GM23248 (cell line): ENCODE data around the gene ZNF564. TPM values are rescaled to one million over a fixed set of nuclear protein-coding genes. Genes with fewer than 3 reads are reported as not detected.

Source experiments
- DNase-seq: peaks from one replicate; pipeline ENCODE4 v3.0.0-alpha.2; 2015
- H2AFZ ChIP-seq: fragments of 200-600 bp; sonication (generic); 2 replicates; pipeline ENCODE4 v1.6.1; 2016; ENCODE audit warnings: antibody characterized with exemption
- H3F3A ChIP-seq: fragments of 200-600 bp; sonication (generic); 2 replicates; pipeline ENCODE4 v1.6.1; 2016; ENCODE audit warnings: mild to moderate bottlenecking, antibody characterized with exemption, mixed run types; ENCODE audit not compliant: insufficient read depth
- H3K27ac ChIP-seq: fragments of 200-600 bp; sonication (generic); 2 replicates; pipeline ENCODE4 v1.5.1; 2016; ENCODE audit warnings: mild to moderate bottlenecking
- H3K27me3 ChIP-seq: fragments of 200-600 bp; sonication (generic); replicated peaks from 2 replicates; pipeline ENCODE4 v1.6.1; 2016; ENCODE audit warnings: mild to moderate bottlenecking; ENCODE audit not compliant: insufficient read depth
- H3K36me3 ChIP-seq: fragments of 200-600 bp; sonication (generic); 2 replicates; pipeline ENCODE4 v1.6.1; 2016; ENCODE audit warnings: low read depth, mild to moderate bottlenecking
- H3K4me1 ChIP-seq: fragments of 200-600 bp; sonication (generic); 2 replicates; pipeline ENCODE4 v1.6.1; 2016; ENCODE audit warnings: mild to moderate bottlenecking; ENCODE audit not compliant: insufficient read depth
- H3K4me2 ChIP-seq: fragments of 200-600 bp; sonication (generic); one replicate; pipeline ENCODE4 v1.6.1; 2016; ENCODE audit warnings: mild to moderate bottlenecking; ENCODE audit not compliant: unreplicated experiment
- H3K4me3 ChIP-seq: fragments of 200-600 bp; sonication (generic); 2 replicates; pipeline ENCODE4 v1.5.1; 2016; ENCODE audit warnings: mild to moderate bottlenecking
- H3K79me2 ChIP-seq: fragments of 200-600 bp; sonication (generic); 2 replicates; pipeline ENCODE4 v1.6.1; 2016; ENCODE audit warnings: mild to moderate bottlenecking; ENCODE audit not compliant: insufficient read depth
- H3K9ac ChIP-seq: fragments of 200-600 bp; sonication (generic); 2 replicates; pipeline ENCODE4 v1.6.1; 2016; ENCODE audit warnings: mild to moderate bottlenecking
- H3K9me2 ChIP-seq: fragments of 200-600 bp; sonication (generic); 2 replicates; pipeline ENCODE4 v1.6.1; 2016; ENCODE audit warnings: mixed run types, mild to moderate bottlenecking, moderate library complexity; ENCODE audit not compliant: insufficient read depth
- H3K9me3 ChIP-seq: fragments of 200-600 bp; sonication (generic); one replicate; pipeline ENCODE4 v1.6.1; 2017; ENCODE audit warnings: low read depth
- H4K20me1 ChIP-seq: fragments of 200-600 bp; sonication (generic); 2 replicates; pipeline ENCODE4 v1.6.0; 2016; ENCODE audit not compliant: insufficient read depth
- EZH2 ChIP-seq: fragments of 200-600 bp; sonication (generic); IDR thresholded peaks from 2 replicates; pipeline ENCODE4 v1.6.1; 2018; ENCODE audit warnings: antibody characterized with exemption, mild to moderate bottlenecking; ENCODE audit not compliant: insufficient read depth, poor library complexity, severe bottlenecking
- EZH2phosphoT487 ChIP-seq: fragments of 200-600 bp; sonication (generic); IDR thresholded peaks from 2 replicates; pipeline ENCODE4 v1.6.1; 2018; ENCODE audit warnings: antibody characterized with exemption, moderate library complexity, mild to moderate bottlenecking, low read depth; ENCODE audit not compliant: insufficient read depth
- WGBS, 2 experiments: methylation state at CpG; one replicate each; pipeline ENCODE4 v1.1.6; 2015 to 2017; ENCODE audit warnings: low lambda C conversion rate in 2 of 2, low coverage in 1 of 2; ENCODE audit errors: missing lambda C conversion rate in 2 of 2; 5-methylcytosine and 5-hydroxymethylcytosine counted together
- in situ Hi-C: fragments of 300-500 bp; cut with MboI; formaldehyde crosslinking; loops from 2 replicates; pipeline ENCODE4 v1.15.0; 2020
- polyA plus RNA-seq: library from polyadenylated mRNA; unstranded; fragments of >200 nt; fragmentation: Nextera tagmentation; extraction: Ambion mirVana; gene quantifications from 2 replicates; pipeline ENCODE4 v1.2.1, GENCODE V29; 2016
- total RNA-seq: library from RNA; depleted of rRNA; stranded (reverse); fragments of >200 nt; shearing (Covaris generic); gene quantifications from 2 replicates; pipeline ENCODE4 v1.2.3, GENCODE V29; 2014

The ZNF564 gene
- total and polyA plus RNA-seq, 2 experiments from 2014 or later: 3.7 to 5.6 TPM

- H3K27me3 ChIP-seq: no peaks in the 10 kb centered on the region
- TF ChIP-seq EZH2phosphoT487 (no peak), EZH2 (no peak)
- peaks cover under 1% of the 10 kb centered on the region; the same call in 1 of the 2 replicates for H3K4me1 ChIP-seq
- H3K9me3 ChIP-seq: no peaks in the 10 kb centered on the region
- DNase-seq: no peak
- H2AFZ ChIP-seq: no peak overlapping the region
- H4K20me1 ChIP-seq: 0 out of 2 replicates have a peak, but pooled peaks cover 6% of the 10 kb centered on the region
- in situ Hi-C loops: no loop called here
- no peak overlapping the region for H3K9ac ChIP-seq
- H3K79me2 ChIP-seq: peaks cover 87% of the 10 kb centered on the region
- H3K36me3 ChIP-seq: peaks cover 9% of the 10 kb centered on the region
- no peak overlapping the region for H3K4me3 ChIP-seq
- no peaks in the 10 kb centered on the region for H3K9me2 ChIP-seq
- H3K4me2 ChIP-seq: no peak overlapping the region
- 72 to 87% methylated on average over 2 of the region's 2 CpGs for WGBS, 2 experiments
- H3K27ac ChIP-seq: no peak overlapping the region
- H3F3A ChIP-seq: peaks cover 14% of the 10 kb centered on the region
Observed at GRCh38 chr19:12546903-12547302, 4.4 kb downstream of the ZNF564 start.

- H4K20me1 ChIP-seq: 0 out of 2 replicates have a peak, but pooled peaks cover 6% of the 10 kb centered on the region
- no peaks in the 10 kb centered on the region for H3K9me2 ChIP-seq
- no peak overlapping the region for H3K4me2 ChIP-seq
- H3K4me3 ChIP-seq: no peak overlapping the region
- H3K9me3 ChIP-seq: no peaks in the 10 kb centered on the region
- no peaks in the 10 kb centered on the region; the same call in 1 of the 2 replicates for H3K4me1 ChIP-seq
- H3K79me2 ChIP-seq: peaks cover 96% of the 10 kb centered on the region
- no peak for TF ChIP-seq EZH2phosphoT487
- TF ChIP-seq EZH2: no peak
- H3K9ac ChIP-seq: no peak overlapping the region
- 95 to 96% methylated on average over 5 of the region's 5 CpGs for WGBS, 2 experiments
- no peak for DNase-seq
- no peak overlapping the region for H2AFZ ChIP-seq
- no peaks in the 10 kb centered on the region for H3K27me3 ChIP-seq
- in situ Hi-C loops: no loop called here
- H3K36me3 ChIP-seq: peaks cover 9% of the 10 kb centered on the region
- H3K27ac ChIP-seq: no peak overlapping the region
- H3F3A ChIP-seq: peaks cover 12% of the 10 kb centered on the region
Observed at GRCh38 chr19:12546068-12546467, 5.2 kb downstream of the ZNF564 start.

GRCh38 chr19:12545267-12545666 lies 6.0 kb downstream of the ZNF564 start:
- Histone ChIP-seq H3K4me3 (no peak overlapping the region), H3K27ac (no peak overlapping the region), H3F3A (peaks cover 12% of the 10 kb centered on the region), H3K27me3 (no peaks in the 10 kb centered on the region), H3K79me2 (peaks cover 100% of the 10 kb centered on the region), H4K20me1 (0 out of 2 replicates have a peak, but pooled peaks cover 6% of the 10 kb centered on the region), H3K9me3 (no peaks in the 10 kb centered on the region), H3K4me2 (no peak overlapping the region), H2AFZ (no peak overlapping the region), H3K36me3 (peaks cover 10% of the 10 kb centered on the region), H3K9me2 (no peaks in the 10 kb centered on the region), H3K9ac (no peak overlapping the region), H3K4me1 (no peaks in the 10 kb centered on the region; the same call in 1 of the 2 replicates)
- no peak for DNase-seq
- TF ChIP-seq EZH2 (no peak), EZH2phosphoT487 (no peak)
- in situ Hi-C loops: no loop called here
- WGBS, 2 experiments: 95 to 99% methylated on average over 8 of the region's 8 CpGs

GRCh38 chr19:12544401-12544876 lies 6.8 kb downstream of the ZNF564 start:
- Histone ChIP-seq H3K27me3 (no peaks in the 10 kb centered on the region), H3K4me1 (no peaks in the 10 kb centered on the region), H3K27ac (peak overlapping the region; percentile 58), H3K4me3 (no peak overlapping the region), H2AFZ (no peak overlapping the region), H3K9me2 (no peaks in the 10 kb centered on the region), H3K4me2 (no peak overlapping the region), H3K36me3 (peaks cover 18% of the 10 kb centered on the region), H4K20me1 (0 out of 2 replicates have a peak, but pooled peaks cover 6% of the 10 kb centered on the region), H3K9ac (no peak overlapping the region), H3K9me3 (no peaks in the 10 kb centered on the region), H3F3A (peaks cover 12% of the 10 kb centered on the region), H3K79me2 (peaks cover 100% of the 10 kb centered on the region)
- TF ChIP-seq EZH2phosphoT487: no peak
- no peak for TF ChIP-seq EZH2
- WGBS, 2 experiments: 93 to 96% methylated on average over 5 of the region's 5 CpGs
- in situ Hi-C loops: no loop called here
- peak; percentile 32 for DNase-seq

- H3K9me3 ChIP-seq: no peaks in the 10 kb centered on the region
- in situ Hi-C loops: no loop called here
- DNase-seq: peak; percentile 57
Observed at GRCh38 chr19:12543855-12544254, 7.4 kb downstream of the ZNF564 start.

More at GRCh38 chr19:12543855-12544254, 7.4 kb downstream of the ZNF564 start:
- 0 out of 2 replicates have a peak, but pooled peaks cover 6% of the 10 kb centered on the region for H4K20me1 ChIP-seq
- no peaks in the 10 kb centered on the region for H3K27me3 ChIP-seq
- H3K36me3 ChIP-seq: peaks cover 18% of the 10 kb centered on the region
- peaks cover 100% of the 10 kb centered on the region for H3K79me2 ChIP-seq
- peak overlapping the region; percentile 58 for H3K27ac ChIP-seq
- no peak overlapping the region for H3K4me2 ChIP-seq
- no peak overlapping the region for H2AFZ ChIP-seq
- WGBS, 2 experiments: 89 to 90% methylated on average over 1 of the region's 1 CpG
- H3K9ac ChIP-seq: no peak overlapping the region
- no peak for TF ChIP-seq EZH2phosphoT487
- no peak for TF ChIP-seq EZH2
- no peaks in the 10 kb centered on the region for H3K4me1 ChIP-seq
- H3K9me2 ChIP-seq: no peaks in the 10 kb centered on the region
- peaks cover 12% of the 10 kb centered on the region for H3F3A ChIP-seq
- no peak overlapping the region for H3K4me3 ChIP-seq
